SK-N-SH (cell line): ENCODE measurements around the gene ALKBH1. TPM values are rescaled to one million over a fixed set of nuclear protein-coding genes. Genes with fewer than 3 reads are reported as not detected.

Source experiments
- CTCF ChIA-PET: fragments of 300-600, 350-600 bp; formaldehyde crosslinking; extraction: SDS; loops from one replicate; lab custom pipeline; 2021; lab: Yijun Ruan, JAX
- POLR2A ChIA-PET: fragments of 350-600 bp; sonication (Branson Sonifier 250); formaldehyde crosslinking; extraction: SDS; loops from one replicate; lab custom pipeline; 2020; ENCODE audit warnings: antibody characterized with exemption, inconsistent platforms; lab: Yijun Ruan, JAX
- DNase-seq: peaks from one replicate; pipeline ENCODE4 v3.0.0; 2012
- H2AFZ ChIP-seq: fragments of 200-600 bp; sonication (generic); 2 replicates; pipeline ENCODE4 v1.8.1; 2016; ENCODE audit warnings: antibody characterized with exemption, mild to moderate bottlenecking, low read depth
- H3F3A ChIP-seq: fragments of 200-600 bp; sonication (generic); replicated peaks from 2 replicates; pipeline ENCODE3; 2016; ENCODE audit warnings: antibody characterized with exemption, mild to moderate bottlenecking; ENCODE audit not compliant: insufficient read depth
- H3K27ac ChIP-seq, 2 experiments: fragments of 200-500 bp in 1 of 2; fragments of 200-600 bp in 1 of 2; sonication (Bioruptor generic) in 1 of 2; sonication (generic), shearing (Covaris generic) in 1 of 2; 2 replicates each; pipeline versions ENCODE4 v1.5.1 to v1.6.1; 2014 to 2016; ENCODE audit warnings: low read depth in 2 of 2, inconsistent platforms in 1 of 2, low read length in 1 of 2, mild to moderate bottlenecking in 1 of 2, mixed read lengths in 1 of 2
- H3K27me3 ChIP-seq: fragments of 200-600 bp; sonication (generic), shearing (Covaris generic); 2 replicates; pipeline ENCODE4 v1.6.1; 2016; ENCODE audit warnings: mixed run types; ENCODE audit not compliant: insufficient read depth
- H3K36me3 ChIP-seq, 2 experiments: fragments of 200-500 bp in 1 of 2; fragments of 200-600 bp in 1 of 2; sonication (Bioruptor generic) in 1 of 2; sonication (generic) in 1 of 2; replicated peaks in 1 of 2; 2 replicates each; pipeline versions ENCODE3 to v1.5.1; 2014 to 2016; ENCODE audit warnings: low read length in 1 of 2, mild to moderate bottlenecking in 1 of 2; ENCODE audit not compliant: insufficient read depth in 2 of 2, control insufficient read depth in 1 of 2
- H3K4me1 ChIP-seq, 2 experiments: fragments of 200-500 bp in 1 of 2; fragments of 200-600 bp in 1 of 2; sonication (Bioruptor generic) in 1 of 2; sonication (generic), shearing (Covaris generic) in 1 of 2; 2 replicates each; pipeline versions ENCODE4 v1.5.1 to v1.6.1; 2014 to 2016; ENCODE audit warnings: low read depth in 1 of 2, low read length in 1 of 2, mixed run types in 1 of 2; ENCODE audit not compliant: insufficient read depth in 2 of 2, control insufficient read depth in 1 of 2
- H3K4me2 ChIP-seq: fragments of 200-600 bp; sonication (generic), shearing (Covaris generic); 2 replicates; pipeline ENCODE4 v1.6.1; 2017; ENCODE audit warnings: mixed run types
- H3K4me3 ChIP-seq, 2 experiments: fragments of 200-500 bp in 1 of 2; fragments of 200-600 bp in 1 of 2; sonication (Bioruptor generic) in 1 of 2; sonication (generic), shearing (Covaris generic) in 1 of 2; 2 replicates each; pipeline versions ENCODE4 v1.5.1 to v1.8.1; 2014 to 2016; ENCODE audit warnings: low read depth in 2 of 2, inconsistent platforms in 1 of 2, low read length in 1 of 2, mild to moderate bottlenecking in 1 of 2, mixed read lengths in 1 of 2, moderate library complexity in 1 of 2
- H3K79me2 ChIP-seq: fragments of 200-600 bp; sonication (generic); 2 replicates; pipeline ENCODE4 v1.8.1; 2017; ENCODE audit warnings: mild to moderate bottlenecking; ENCODE audit not compliant: insufficient read depth
- H3K9ac ChIP-seq: fragments of 200-600 bp; sonication (generic); 2 replicates; pipeline ENCODE4 v1.6.1; 2017; ENCODE audit warnings: mixed run types
- H3K9me2 ChIP-seq: fragments of 200-600 bp; sonication (generic); 2 replicates; pipeline ENCODE4 v1.6.1; 2017; ENCODE audit warnings: mixed run types
- H3K9me3 ChIP-seq: fragments of 200-600 bp; sonication (generic); 2 replicates; pipeline ENCODE4 v1.6.1; 2017; ENCODE audit warnings: mixed run types, mild to moderate bottlenecking, moderate library complexity
- H4K20me1 ChIP-seq: fragments of 200-600 bp; sonication (generic); 2 replicates; pipeline ENCODE4 v1.6.1; 2017; ENCODE audit warnings: mild to moderate bottlenecking, mixed run types; ENCODE audit not compliant: insufficient read depth
- CHD2 ChIP-seq: fragments of 150-350 bp; IDR thresholded peaks from 2 replicates; pipeline ENCODE4 v1.6.1; 2018; ENCODE audit warnings: low read length; ENCODE audit not compliant: partially characterized antibody
- ELF1 ChIP-seq: IDR thresholded peaks from 2 replicates; pipeline ENCODE4 v1.4.0; 2012
- EZH2phosphoT487 ChIP-seq: fragments of 200-600 bp; sonication (generic); IDR thresholded peaks from 2 replicates; pipeline ENCODE4 v1.6.1; 2017; ENCODE audit warnings: low read depth, mixed run types, mild to moderate bottlenecking, antibody characterized with exemption, moderate library complexity, borderline replicate concordance
- FOSL2 ChIP-seq: IDR thresholded peaks from 2 replicates; pipeline ENCODE4 v1.4.0; 2012; ENCODE audit warnings: low read depth, mild to moderate bottlenecking, moderate library complexity, borderline replicate concordance
- FOXJ3 ChIP-seq: sonication (generic); formaldehyde crosslinking; IDR thresholded peaks from 2 replicates; pipeline ENCODE4 v1.5.1; 2020; ENCODE audit warnings: mild to moderate bottlenecking, missing genetic modification reagents
- GATA2 ChIP-seq: sonication (generic); formaldehyde crosslinking; IDR thresholded peaks from 2 replicates; pipeline ENCODE4 v1.5.0; 2020; ENCODE audit warnings: mild to moderate bottlenecking, missing genetic modification reagents
- SIN3A ChIP-seq: IDR thresholded peaks from 2 replicates; pipeline ENCODE4 v1.6.1; 2012; ENCODE audit warnings: low read depth, mild to moderate bottlenecking, low read length, moderate library complexity, borderline replicate concordance
- SMC3 ChIP-seq: IDR thresholded peaks from 2 replicates; pipeline ENCODE4 v1.6.1; 2012; ENCODE audit warnings: low read depth, low read length, improper control_type of control experiment
- TEAD4 ChIP-seq: IDR thresholded peaks from 2 replicates; pipeline ENCODE4 v1.4.0; 2012; ENCODE audit warnings: mild to moderate bottlenecking, borderline replicate concordance; ENCODE audit not compliant: insufficient read depth
- WGBS: methylation state at CpG from one replicate; pipeline ENCODE4 v1.1.6; 2017; ENCODE audit warnings: low lambda C conversion rate; 5-methylcytosine and 5-hydroxymethylcytosine counted together
- polyA plus RNA-seq, 3 experiments: library from polyadenylated mRNA; depleted of rRNA; stranded (reverse); fragments of >200 nt; gene quantifications; 2 replicates each; pipeline ENCODE4 v1.2.3, GENCODE V29; 2012
- small RNA-seq, 7 experiments: library from RNA; depleted of rRNA; stranded (forward); fragments of <200 nt; gene quantifications; one replicate each; pipeline ENCODE3, GENCODE V24; 2012
- TF ChIP-seq, protein P1 (sequence below): IDR thresholded peaks from 2 replicates; pipeline ENCODE4 v1.4.0; 2012; ENCODE audit warnings: low read depth, borderline replicate concordance
- TF ChIP-seq, protein P2 (sequence below): IDR thresholded peaks from 2 replicates; pipeline ENCODE4; 2012
- TF ChIP-seq, protein P3 (sequence below): IDR thresholded peaks from 2 replicates; pipeline ENCODE4 v1.4.0; 2012; ENCODE audit warnings: low read depth
- TF ChIP-seq, protein P4 (sequence below): fragments of 150-350 bp; IDR thresholded peaks from 2 replicates; pipeline ENCODE4 v1.6.1; 2017; ENCODE audit warnings: antibody characterized with exemption, low read length, low read depth, borderline replicate concordance

The ALKBH1 gene
- polyA plus RNA-seq, 1 of the 3 experiments (the other 2 are of a cell fraction) = 10.7 TPM

DNA sequence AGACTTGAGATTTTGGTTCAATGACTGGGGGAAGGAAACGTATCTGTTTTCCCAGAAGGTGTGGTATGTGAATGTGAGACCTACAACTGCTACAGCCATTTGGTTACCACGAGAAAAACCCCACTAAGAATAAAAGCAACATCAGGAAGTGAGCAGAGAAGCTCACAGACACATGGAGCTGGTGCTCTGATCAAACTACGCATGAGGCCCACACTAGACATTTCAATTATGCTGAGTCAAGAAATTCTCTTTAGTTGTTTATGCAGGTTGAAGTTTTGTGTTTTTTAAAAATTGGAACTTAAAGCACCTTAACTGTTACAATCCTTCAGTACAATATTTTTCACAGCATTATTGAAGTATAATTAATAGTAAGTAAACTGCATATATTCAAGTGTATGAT, 82.5 kb downstream of the ALKBH1 start:
- Histone ChIP-seq H3K4me3 (no peak overlapping the region), H3K27ac (no peak overlapping the region), H3K9ac (no peak overlapping the region), H3K9me3 (peaks cover 4% of the 10 kb centered on the region; the same call in 1 of the 2 replicates), H3K27me3 (no peaks in the 10 kb centered on the region), H3F3A (no peaks in the 10 kb centered on the region), H3K79me2 (no peaks in the 10 kb centered on the region), H4K20me1 (no peaks in the 10 kb centered on the region), H3K4me2 (no peak overlapping the region), H3K36me3 (no peaks in the 10 kb centered on the region), H2AFZ (no peak overlapping the region), H3K4me1 (peaks cover 0 to 3% of the 10 kb centered on the region in 2 experiments; a peak in 1 of 4 replicates), H3K9me2 (no peaks in the 10 kb centered on the region)
- TF ChIP-seq, protein P1, sequence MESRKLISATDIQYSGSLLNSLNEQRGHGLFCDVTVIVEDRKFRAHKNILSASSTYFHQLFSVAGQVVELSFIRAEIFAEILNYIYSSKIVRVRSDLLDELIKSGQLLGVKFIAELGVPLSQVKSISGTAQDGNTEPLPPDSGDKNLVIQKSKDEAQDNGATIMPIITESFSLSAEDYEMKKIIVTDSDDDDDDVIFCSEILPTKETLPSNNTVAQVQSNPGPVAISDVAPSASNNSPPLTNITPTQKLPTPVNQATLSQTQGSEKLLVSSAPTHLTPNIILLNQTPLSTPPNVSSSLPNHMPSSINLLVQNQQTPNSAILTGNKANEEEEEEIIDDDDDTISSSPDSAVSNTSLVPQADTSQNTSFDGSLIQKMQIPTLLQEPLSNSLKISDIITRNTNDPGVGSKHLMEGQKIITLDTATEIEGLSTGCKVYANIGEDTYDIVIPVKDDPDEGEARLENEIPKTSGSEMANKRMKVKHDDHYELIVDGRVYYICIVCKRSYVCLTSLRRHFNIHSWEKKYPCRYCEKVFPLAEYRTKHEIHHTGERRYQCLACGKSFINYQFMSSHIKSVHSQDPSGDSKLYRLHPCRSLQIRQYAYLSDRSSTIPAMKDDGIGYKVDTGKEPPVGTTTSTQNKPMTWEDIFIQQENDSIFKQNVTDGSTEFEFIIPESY = no peak
- TF ChIP-seq, protein P2, sequence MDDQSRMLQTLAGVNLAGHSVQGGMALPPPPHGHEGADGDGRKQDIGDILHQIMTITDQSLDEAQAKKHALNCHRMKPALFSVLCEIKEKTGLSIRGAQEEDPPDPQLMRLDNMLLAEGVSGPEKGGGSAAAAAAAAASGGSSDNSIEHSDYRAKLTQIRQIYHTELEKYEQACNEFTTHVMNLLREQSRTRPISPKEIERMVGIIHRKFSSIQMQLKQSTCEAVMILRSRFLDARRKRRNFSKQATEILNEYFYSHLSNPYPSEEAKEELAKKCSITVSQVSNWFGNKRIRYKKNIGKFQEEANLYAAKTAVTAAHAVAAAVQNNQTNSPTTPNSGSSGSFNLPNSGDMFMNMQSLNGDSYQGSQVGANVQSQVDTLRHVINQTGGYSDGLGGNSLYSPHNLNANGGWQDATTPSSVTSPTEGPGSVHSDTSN = no peak
- TF ChIP-seq CHD2 = no peak
- TF ChIP-seq, protein P3, sequence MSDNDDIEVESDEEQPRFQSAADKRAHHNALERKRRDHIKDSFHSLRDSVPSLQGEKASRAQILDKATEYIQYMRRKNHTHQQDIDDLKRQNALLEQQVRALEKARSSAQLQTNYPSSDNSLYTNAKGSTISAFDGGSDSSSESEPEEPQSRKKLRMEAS = no peak
- POLR2A ChIA-PET = no interaction called here
- CTCF ChIA-PET = no interaction called here
- DNase-seq = no peak
- 65% methylated on average over 3 of the region's 3 CpGs for WGBS

DNA sequence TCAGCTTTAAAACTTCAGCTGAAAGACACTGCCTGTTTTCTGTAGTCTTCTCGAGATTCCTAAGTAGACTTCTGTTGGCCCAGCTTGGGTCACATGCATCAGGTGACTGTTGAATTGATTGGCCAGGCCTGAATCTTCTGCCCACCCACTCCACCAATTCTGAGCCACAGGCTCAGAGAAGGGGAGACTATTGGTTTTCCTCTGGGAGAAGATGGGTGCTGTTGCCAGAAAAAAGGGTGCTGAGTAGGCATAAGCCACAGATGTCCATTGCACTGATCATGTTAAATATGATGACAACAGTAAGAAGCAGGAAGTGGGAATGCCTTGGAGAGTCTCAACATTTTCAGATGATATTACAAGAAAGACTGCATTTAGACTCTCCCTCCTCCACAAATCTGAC, 84.6 kb downstream of the ALKBH1 start:
- Histone ChIP-seq H3K9me2 (no peaks in the 10 kb centered on the region), H3K79me2 (no peaks in the 10 kb centered on the region), H3K4me1 (peaks cover 0 to 3% of the 10 kb centered on the region in 2 experiments; a peak in 1 of 4 replicates), H3K4me3 (no peak overlapping the region), H3K4me2 (no peak overlapping the region), H2AFZ (no peak overlapping the region), H3K27ac (no peak overlapping the region), H3K27me3 (no peaks in the 10 kb centered on the region), H3K9ac (no peak overlapping the region), H3K36me3 (no peaks in the 10 kb centered on the region), H3K9me3 (no peaks in the 10 kb centered on the region), H4K20me1 (no peaks in the 10 kb centered on the region), H3F3A (no peaks in the 10 kb centered on the region)
- 13% methylated on average over 1 of the region's 1 CpG for WGBS
- ChIA-PET CTCF (no interaction called here), POLR2A (no interaction called here)
- no peak for TF ChIP-seq SIN3A
- no peak for TF ChIP-seq GATA2
- no peak for TF ChIP-seq SMC3
- no peak for TF ChIP-seq EZH2phosphoT487
- TF ChIP-seq FOXJ3 (CRISPR knock-in tag) = no peak
- no peak for TF ChIP-seq ELF1
- no peak for TF ChIP-seq FOSL2
- TF ChIP-seq TEAD4 = no peak
- TF ChIP-seq, protein P4, sequence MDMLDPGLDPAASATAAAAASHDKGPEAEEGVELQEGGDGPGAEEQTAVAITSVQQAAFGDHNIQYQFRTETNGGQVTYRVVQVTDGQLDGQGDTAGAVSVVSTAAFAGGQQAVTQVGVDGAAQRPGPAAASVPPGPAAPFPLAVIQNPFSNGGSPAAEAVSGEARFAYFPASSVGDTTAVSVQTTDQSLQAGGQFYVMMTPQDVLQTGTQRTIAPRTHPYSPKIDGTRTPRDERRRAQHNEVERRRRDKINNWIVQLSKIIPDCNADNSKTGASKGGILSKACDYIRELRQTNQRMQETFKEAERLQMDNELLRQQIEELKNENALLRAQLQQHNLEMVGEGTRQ = no peak
- DNase-seq = no peak

Small RNA genes lying within 50 kb of the gene (small RNA-seq; reads per million reads assigned to genes)
- gene COX6CP11 = 0 to 3.4 (median 0) reads per million in 7 experiments

Other genes with a start within 250 kb of the ALKBH1 start
- gene AHSA1, start 249.9 kb downstream of the ALKBH1 start, polyA plus RNA-seq (2012; rRNA removed) = 366 and 439 TPM in 2 replicates
- 0.08 and 0.20 TPM in 2 replicates for gene ISM2, start 209.2 kb downstream of the ALKBH1 start, polyA plus RNA-seq (2012; rRNA removed)
- gene SPTLC2, start 91.4 kb downstream of the ALKBH1 start, polyA plus RNA-seq (2012; rRNA removed) = 10.2 and 14.4 TPM in 2 replicates
- gene SLIRP, start 80 bp upstream of the ALKBH1 start, polyA plus RNA-seq (2012; rRNA removed) = 306 and 347 TPM in 2 replicates
- gene SNW1, start 53.1 kb upstream of the ALKBH1 start, polyA plus RNA-seq (2012; rRNA removed) = 29.8 and 30.2 TPM in 2 replicates
- 10.4 and 11.4 TPM in 2 replicates for gene ADCK1, start 92.1 kb upstream of the ALKBH1 start, polyA plus RNA-seq (2012; rRNA removed)